Suprapubic skin (tissue), 4 donors: ENCODE measurements around the gene TMEM44. TPM values are rescaled to one million over a fixed set of nuclear protein-coding genes. Genes with fewer than 3 reads are reported as not detected.

Experiments used
- DNase-seq, 2 donors: peaks; one replicate each; pipeline ENCODE4 v3.0.0-alpha.2; 2019; ENCODE audit warnings: low spot score in 2 of 2
- H3K27ac ChIP-seq: fragments of 200-600 bp; sonication (generic); one replicate; pipeline ENCODE4 v1.5.1; 2019
- H3K27me3 ChIP-seq: fragments of 200-600 bp; sonication (generic); one replicate; pipeline ENCODE4 v1.5.1; 2019
- H3K36me3 ChIP-seq: fragments of 200-600 bp; sonication (generic); one replicate; pipeline ENCODE4 v1.5.1; 2019
- H3K4me1 ChIP-seq: fragments of 200-600 bp; sonication (generic); one replicate; pipeline ENCODE4 v1.5.1; 2019
- H3K4me3 ChIP-seq: fragments of 200-600 bp; sonication (generic); one replicate; pipeline ENCODE4 v1.5.1; 2019; ENCODE audit warnings: mild to moderate bottlenecking
- H3K9me3 ChIP-seq: fragments of 200-600 bp; sonication (generic); one replicate; pipeline ENCODE4 v1.5.1; 2019
- CTCF ChIP-seq, 2 donors: fragments of 200-600 bp in 1 of 2; fragments of 450-650 bp in 1 of 2; sonication (generic) in 1 of 2; IDR thresholded peaks; one replicate each; pipeline ENCODE4 v1.5.1; 2016 to 2019; ENCODE audit warnings: antibody characterized with exemption in 2 of 2, mild to moderate bottlenecking in 1 of 2, moderate library complexity in 1 of 2
- EP300 ChIP-seq: sonication (generic); formaldehyde crosslinking; IDR thresholded peaks from one replicate; pipeline ENCODE4 v1.6.1; 2017; ENCODE audit warnings: antibody characterized with exemption
- POLR2A ChIP-seq, 2 donors: fragments of 450-650 bp; IDR thresholded peaks; one replicate each; pipeline ENCODE4 v1.6.1; 2017; ENCODE audit warnings: antibody characterized with exemption in 2 of 2, mild to moderate bottlenecking in 2 of 2, moderate library complexity in 2 of 2
- POLR2AphosphoS5 ChIP-seq, 3 donors: sonication (generic); formaldehyde crosslinking; IDR thresholded peaks; one replicate each; pipeline ENCODE4 v1.6.1; 2017; ENCODE audit warnings: antibody characterized with exemption in 3 of 3
- WGBS: methylation state at CpG from one replicate; pipeline ENCODE4 v1.1.5; 2018; 5-methylcytosine and 5-hydroxymethylcytosine counted together
- total RNA-seq, 4 donors: library from RNA; depleted of rRNA; stranded (reverse); fragments of >200 nt; gene quantifications; one replicate each; pipeline ENCODE4 v1.1.0, GENCODE V29; 2016

TMEM44 gene
- total RNA-seq, 4 donors from 2014 or later: 1.5 to 8.2 (median 4.7) TPM

- no peak for TF ChIP-seq CTCF (IDR thresholded peaks at IDR 0.05)
- no peak for TF ChIP-seq EP300
- no peak for TF ChIP-seq POLR2AphosphoS5 (IDR thresholded peaks at IDR 0.05)
- no peak for TF ChIP-seq POLR2A (IDR thresholded peaks at IDR 0.05)
- no peak overlapping the region for H3K27ac ChIP-seq
- no peak for DNase-seq
- WGBS: 84% methylated on average over 9 of the region's 9 CpGs
- no peak overlapping the region for H3K4me3 ChIP-seq
- no peaks in the 10 kb centered on the region for H3K9me3 ChIP-seq
- no peaks in the 10 kb centered on the region for H3K4me1 ChIP-seq
- H3K27me3 ChIP-seq: no peaks in the 10 kb centered on the region
- peaks cover 5% of the 10 kb centered on the region for H3K36me3 ChIP-seq
These were observed 15.4 kb downstream of the TMEM44 start for GRCh38 chr3:194617827-194618226.

DNA sequence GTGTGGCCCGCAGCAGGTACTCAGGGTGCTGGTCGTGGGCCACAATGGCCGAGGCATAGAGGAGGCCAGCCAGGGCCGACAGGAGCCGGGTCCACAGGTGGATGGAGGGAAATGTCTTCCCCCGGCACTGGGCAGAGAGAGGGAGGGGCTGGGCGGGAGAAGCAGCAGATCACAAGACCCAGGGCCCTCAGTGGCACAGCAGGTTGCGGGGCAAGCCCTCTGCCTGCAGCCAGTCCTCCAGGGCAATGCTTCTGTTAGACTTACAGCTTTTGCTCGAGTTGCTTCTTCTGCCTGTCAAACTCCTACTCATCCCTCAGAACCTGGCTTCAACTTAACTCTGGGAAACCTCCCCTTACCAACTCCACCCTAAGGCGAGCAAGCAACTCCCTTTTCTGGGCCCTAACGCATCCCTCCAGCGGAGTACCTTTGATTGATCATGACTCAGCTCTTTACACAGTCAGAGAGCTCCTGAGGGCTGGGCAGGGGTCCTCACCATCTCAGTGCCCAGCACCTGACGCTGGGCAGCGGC is 16.0 kb downstream of the TMEM44 start:
- TF ChIP-seq POLR2A (IDR thresholded peaks at IDR 0.05) (no peak), CTCF (IDR thresholded peaks at IDR 0.05) (no peak), POLR2AphosphoS5 (IDR thresholded peaks at IDR 0.05) (no peak), EP300 (no peak)
- Histone ChIP-seq H3K4me3 (no peak overlapping the region), H3K27me3 (no peaks in the 10 kb centered on the region), H3K36me3 (peaks cover 5% of the 10 kb centered on the region), H3K4me1 (no peaks in the 10 kb centered on the region), H3K9me3 (no peaks in the 10 kb centered on the region), H3K27ac (no peak overlapping the region)
- 99% methylated on average over 13 of the region's 14 CpGs for WGBS
- DNase-seq: no peak

DNA sequence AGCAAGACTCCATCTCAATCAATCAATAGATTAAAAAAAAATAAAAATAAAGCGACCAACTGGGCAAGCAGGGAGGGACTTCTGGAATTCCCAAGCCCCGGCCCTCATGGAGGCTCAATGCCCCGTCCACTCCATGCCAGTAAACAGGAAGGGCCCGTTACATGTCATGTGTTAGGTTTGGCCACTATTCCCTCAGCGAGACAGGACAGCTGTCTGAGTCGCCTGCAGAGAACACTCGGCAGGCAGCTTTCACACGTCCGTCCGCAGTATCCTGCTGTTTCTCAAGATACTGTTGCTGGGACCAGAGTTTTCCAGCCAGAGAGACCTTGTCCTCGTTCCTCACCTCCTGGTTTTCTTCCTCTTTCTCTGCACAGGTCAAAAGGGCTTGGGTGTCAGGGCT is 18.0 kb downstream of the TMEM44 start:
- H3K4me3 ChIP-seq: no peak overlapping the region
- peaks cover 5% of the 10 kb centered on the region for H3K36me3 ChIP-seq
- H3K4me1 ChIP-seq: no peaks in the 10 kb centered on the region
- H3K9me3 ChIP-seq: no peaks in the 10 kb centered on the region
- no peak for TF ChIP-seq CTCF (IDR thresholded peaks at IDR 0.05)
- TF ChIP-seq POLR2AphosphoS5 (IDR thresholded peaks at IDR 0.05): no peak
- TF ChIP-seq POLR2A (IDR thresholded peaks at IDR 0.05): no peak
- no peak for TF ChIP-seq EP300
- H3K27me3 ChIP-seq: no peaks in the 10 kb centered on the region
- 87% methylated on average over 11 of the region's 11 CpGs for WGBS
- no peak overlapping the region for H3K27ac ChIP-seq
- no peak for DNase-seq

DNA sequence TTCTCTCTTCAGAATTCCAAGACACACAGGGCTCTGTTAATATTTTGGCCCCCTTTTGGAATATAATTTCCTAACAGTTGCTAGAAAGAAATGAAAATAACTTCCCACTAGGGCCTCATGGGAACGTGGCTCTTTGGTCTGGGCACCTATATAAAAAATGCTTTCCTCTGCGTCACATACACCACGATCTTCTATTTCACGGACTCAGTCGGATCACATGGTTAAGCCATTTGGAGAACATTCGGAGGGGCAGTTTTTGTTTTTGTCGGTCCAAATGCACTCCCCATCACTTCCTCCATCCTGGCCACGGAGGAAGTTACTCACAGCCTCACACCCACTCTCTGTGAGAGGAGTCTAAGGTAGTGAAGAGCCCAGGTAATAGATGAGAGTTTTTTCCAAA is 21.0 kb downstream of the TMEM44 start:
- H3K9me3 ChIP-seq: no peaks in the 10 kb centered on the region
- peaks cover 10% of the 10 kb centered on the region for H3K36me3 ChIP-seq
- no peaks in the 10 kb centered on the region for H3K27me3 ChIP-seq
- H3K4me3 ChIP-seq: no peak overlapping the region
- no peak overlapping the region for H3K27ac ChIP-seq
- H3K4me1 ChIP-seq: no peaks in the 10 kb centered on the region
- no peak for DNase-seq
- TF ChIP-seq EP300: no peak
- TF ChIP-seq POLR2A (IDR thresholded peaks at IDR 0.05): no peak
- no peak for TF ChIP-seq CTCF (IDR thresholded peaks at IDR 0.05)
- TF ChIP-seq POLR2AphosphoS5 (IDR thresholded peaks at IDR 0.05): no peak
- WGBS: 84% methylated on average over 8 of the region's 8 CpGs

DNA sequence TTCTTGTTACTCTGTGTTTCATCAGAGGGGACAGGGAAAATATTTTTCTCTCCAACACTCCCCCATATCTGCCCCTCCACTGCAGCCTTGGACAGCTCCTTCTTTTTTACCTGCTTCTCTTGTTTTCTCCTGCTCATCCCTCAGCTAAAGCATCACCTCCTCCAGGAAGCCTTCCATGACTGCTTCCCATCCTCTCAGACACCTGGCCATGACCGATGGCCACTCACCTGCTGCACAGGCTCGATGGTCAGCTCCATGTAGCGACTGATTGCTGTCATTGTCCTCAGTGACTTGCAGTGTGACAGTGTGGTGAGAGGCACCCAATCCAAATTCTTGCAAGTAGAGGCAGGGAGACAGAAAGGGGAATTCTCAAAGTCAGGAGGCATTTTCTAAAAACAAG is 22.5 kb downstream of the TMEM44 start:
- H3K4me3 ChIP-seq: no peak overlapping the region
- WGBS: 93% methylated on average over 3 of the region's 3 CpGs
- no peaks in the 10 kb centered on the region for H3K27me3 ChIP-seq
- peaks cover 8% of the 10 kb centered on the region for H3K36me3 ChIP-seq
- no peak for DNase-seq
- H3K9me3 ChIP-seq: no peaks in the 10 kb centered on the region
- no peak for TF ChIP-seq EP300
- H3K4me1 ChIP-seq: no peaks in the 10 kb centered on the region
- H3K27ac ChIP-seq: no peak overlapping the region

GRCh38 chr3:194609601-194610000 is 23.6 kb downstream of the TMEM44 start:
- peaks cover 8% of the 10 kb centered on the region for H3K36me3 ChIP-seq
- H3K27ac ChIP-seq: no peak overlapping the region
- H3K4me3 ChIP-seq: no peak overlapping the region
- no peak for TF ChIP-seq POLR2A (IDR thresholded peaks at IDR 0.05)
- no peak for TF ChIP-seq POLR2AphosphoS5 (IDR thresholded peaks at IDR 0.05)
- no peak for TF ChIP-seq EP300
- TF ChIP-seq CTCF (IDR thresholded peaks at IDR 0.05): no peak
- no peak for DNase-seq
- no peaks in the 10 kb centered on the region for H3K9me3 ChIP-seq
- WGBS: 93% methylated on average over 13 of the region's 13 CpGs
- H3K27me3 ChIP-seq: no peaks in the 10 kb centered on the region
- H3K4me1 ChIP-seq: no peaks in the 10 kb centered on the region
